ENCODE data around the gene PSMC1. TPM values are rescaled to one million over a fixed set of nuclear protein-coding genes. Genes with fewer than 3 reads are reported as not detected.
"Not testable (repeated sequence)": the region's sequence is repeated elsewhere in the genome, so short reads cannot be mapped to it uniquely, and the experiment has no call there.

PSMC1 gene
- total RNA-seq: 125 TPM
- long read RNA-seq, full-length matches to known transcripts: 82 of 91 reads
- long read RNA-seq, partial matches to known transcripts: 7 of 91 reads
- long read RNA-seq, other reads (novel, unspliced or antisense): 2 of 91 reads

- intact Hi-C loops (cut with DNase I): loop anchor here (10.0 kb wide), 1 partner anchor 302 kb away; the partner anchor contains the start of genes EFCAB11 and TDP1
- peak; percentile 98 for ATAC-seq
- peak; percentile 94 for DNase-seq (ENCODE audit: missing footprints)
Measured at GRCh38 chr14:90256354-90257131, at the start of gene PSMC1. PSMC1 (plus strand) TSS chr14:90256553; CDS start chr14:90256598, 45 bp downstream.

DNA sequence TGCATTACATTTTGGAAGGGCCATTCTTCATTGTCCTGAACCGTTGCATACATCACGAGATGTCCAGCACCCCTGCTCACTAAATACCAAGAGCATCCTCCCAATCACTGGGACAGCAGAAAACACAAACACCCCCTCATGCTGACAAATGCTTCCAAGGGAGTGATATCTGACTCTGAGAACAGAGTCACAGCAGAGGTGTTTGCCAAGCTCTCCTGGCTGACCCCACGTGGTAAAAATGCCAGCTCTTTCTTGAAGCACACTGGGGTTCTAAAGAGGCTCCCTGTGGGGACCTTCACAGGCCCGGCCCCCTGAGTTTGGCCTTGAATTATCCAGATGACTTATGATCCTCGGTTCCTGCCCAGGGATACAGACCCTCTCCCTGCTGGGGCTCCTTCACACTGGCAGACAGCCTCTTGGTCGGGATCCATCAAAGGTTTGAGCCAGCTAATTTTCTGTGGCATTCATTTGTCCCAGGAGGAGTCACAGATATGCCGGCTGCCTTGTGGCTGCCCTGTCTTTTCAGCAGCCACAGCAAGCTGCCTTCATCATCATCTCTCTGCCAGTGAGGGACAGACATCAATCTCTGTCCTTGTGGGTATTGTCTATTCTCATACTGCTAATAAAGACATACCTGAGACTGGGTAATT is 43.1 kb upstream of the PSMC1 start:
- intact Hi-C loops (cut with DNase I): no loop called here
- ATAC-seq: peak; percentile 80
- DNase-seq (ENCODE audit: missing footprints): no peak

GRCh38 chr14:90228478-90228877 is 27.9 kb upstream of the PSMC1 start:
- intact Hi-C loops (cut with DNase I): no loop called here
- ATAC-seq (no peak), DNase-seq (ENCODE audit: missing footprints) (no peak)

DNA sequence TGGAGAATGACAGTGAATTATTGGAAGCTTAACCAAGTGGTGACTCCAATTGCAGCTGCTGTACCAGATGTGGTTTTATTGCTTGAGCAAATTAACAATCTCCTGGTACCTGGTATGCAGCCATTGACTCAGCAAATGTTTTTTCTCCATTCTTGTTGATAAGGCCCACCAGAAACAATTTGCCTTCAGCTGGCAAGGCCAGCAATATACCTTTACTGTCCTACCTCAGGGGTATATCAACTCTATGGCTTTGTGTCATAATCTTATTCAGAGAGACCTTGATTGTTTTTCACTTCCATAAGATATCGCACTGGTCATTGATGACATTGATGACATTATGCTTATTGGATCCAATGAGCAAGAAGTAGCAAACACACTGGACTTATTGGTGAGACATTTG is 26.4 kb upstream of the PSMC1 start:
- intact Hi-C loops (cut with DNase I); ATAC-seq; DNase-seq (ENCODE audit: missing footprints): not testable (repeated sequence)

DNA sequence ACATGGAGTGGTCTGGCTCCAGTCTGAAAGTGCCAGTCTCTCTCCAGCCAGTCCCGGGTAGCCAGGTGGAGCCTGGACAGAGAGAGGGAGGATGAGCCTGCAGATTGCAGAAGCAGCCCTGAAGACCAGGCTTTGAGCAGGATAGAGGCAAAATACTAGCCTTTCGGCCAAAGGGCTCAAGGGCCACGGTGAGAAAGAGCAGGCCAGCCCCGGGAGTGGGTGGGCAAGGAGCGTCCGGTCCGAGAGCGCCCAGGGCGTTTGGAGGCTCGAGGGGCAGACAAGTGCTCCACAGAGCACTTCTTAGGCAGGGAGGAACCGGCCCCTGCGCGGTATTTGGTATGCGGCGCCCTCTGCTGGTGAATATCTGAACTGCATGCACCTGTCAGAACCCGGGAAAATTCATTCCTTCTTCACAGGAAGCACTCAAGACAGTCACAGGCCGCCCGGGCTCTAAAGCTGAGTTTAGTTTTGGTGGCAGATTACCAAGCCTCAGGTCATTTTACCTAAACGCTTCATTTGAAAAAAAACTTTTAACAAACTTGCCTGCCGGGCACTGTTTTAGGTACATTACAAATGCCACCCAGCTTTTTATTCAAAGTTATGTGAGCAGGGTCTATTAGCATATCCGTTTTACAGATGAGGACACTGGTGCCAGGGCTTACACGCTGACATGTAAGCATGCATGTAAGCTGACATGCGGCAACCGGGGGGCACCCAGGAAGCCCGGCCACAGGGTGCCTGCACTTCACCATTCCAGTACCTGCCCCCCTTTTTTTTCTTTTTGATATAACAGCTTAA is 21.0 kb upstream of the PSMC1 start:
- ATAC-seq: peak; percentile 84
- peak; percentile 87 for DNase-seq (ENCODE audit: missing footprints)
- intact Hi-C loops (cut with DNase I): loop anchor here (1.0 to 2.0 kb wide), 2 partner anchors 175 to 262 kb away; partner anchors contain the start of gene KCNK13

GRCh38 chr14:90239139-90239538 is 17.2 kb upstream of the PSMC1 start:
- DNase-seq (ENCODE audit: missing footprints) (no peak), ATAC-seq (no peak)
- intact Hi-C loops (cut with DNase I): no loop called here

- ATAC-seq: no peak
- DNase-seq (ENCODE audit: missing footprints): no peak
- intact Hi-C loops (cut with DNase I): no loop called here
Measured at GRCh38 chr14:90242444-90242843, 13.9 kb upstream of the PSMC1 start.

- DNase-seq (ENCODE audit: missing footprints) (no peak), ATAC-seq (no peak)
- intact Hi-C loops (cut with DNase I): no loop called here
Measured at GRCh38 chr14:90246936-90247335, 9.4 kb upstream of the PSMC1 start.

DNA sequence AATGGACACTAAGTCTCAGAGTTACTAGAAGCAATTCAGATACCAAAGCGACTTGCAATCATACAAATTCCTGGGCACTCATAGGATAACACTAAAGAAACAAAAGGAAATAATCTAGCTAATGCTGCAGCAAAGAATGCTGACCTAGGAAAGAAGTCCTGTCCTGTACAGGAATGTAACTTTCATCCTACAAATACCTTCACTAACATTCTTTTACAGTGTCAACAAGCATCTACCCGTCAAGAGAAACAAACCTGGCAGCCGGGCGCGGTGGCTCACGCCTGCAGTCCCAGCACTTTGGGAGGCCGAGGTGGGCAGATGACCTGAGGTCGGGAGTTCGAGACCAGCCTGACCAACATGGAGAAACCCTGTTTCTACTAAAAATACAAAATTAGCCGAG is 8.9 kb upstream of the PSMC1 start:
- ATAC-seq; intact Hi-C loops (cut with DNase I); DNase-seq (ENCODE audit: missing footprints): not testable (repeated sequence)

DNA sequence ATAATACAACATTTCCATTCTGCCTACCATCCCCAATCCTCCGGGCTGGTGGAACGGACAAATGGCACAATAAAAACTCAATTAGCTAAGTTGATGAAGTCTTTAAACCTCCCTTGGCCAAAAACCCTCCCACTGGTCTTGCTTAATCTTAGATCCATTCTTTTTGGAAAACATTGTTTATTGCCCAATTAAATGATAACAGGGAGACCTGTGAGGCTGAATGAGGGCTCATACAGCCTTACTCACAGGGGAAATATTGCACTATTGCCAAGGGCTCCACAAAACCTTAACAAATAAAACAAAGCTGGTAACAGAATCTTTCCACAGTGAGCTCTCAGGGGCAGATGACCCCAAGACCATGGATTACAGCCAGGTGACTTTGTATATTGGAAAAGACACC is 7.8 kb upstream of the PSMC1 start:
- no peak for DNase-seq (ENCODE audit: missing footprints)
- ATAC-seq: no peak
- intact Hi-C loops (cut with DNase I): no loop called here

DNA sequence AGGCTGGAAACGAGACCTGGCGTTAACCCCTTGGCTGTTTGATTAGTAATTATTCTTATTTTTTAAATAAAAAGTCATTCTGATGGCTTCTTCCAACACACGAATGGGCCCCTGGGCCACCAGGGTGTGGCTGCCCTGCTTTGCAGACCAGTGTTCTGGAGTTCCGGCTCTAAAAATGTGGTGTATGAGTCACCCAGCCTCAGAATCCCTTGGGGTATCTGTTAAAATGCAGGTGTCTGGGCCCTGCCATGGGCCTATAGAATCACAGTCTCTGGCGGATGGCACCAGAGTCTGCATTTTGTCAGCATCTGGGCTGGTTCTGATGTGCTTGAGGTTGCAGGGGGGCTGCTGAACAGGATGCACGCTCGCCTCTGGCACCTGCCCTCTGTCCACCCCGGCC is 2.5 kb upstream of the PSMC1 start:
- DNase-seq (ENCODE audit: missing footprints) (no peak), ATAC-seq (no peak)
- intact Hi-C loops (cut with DNase I): loop anchor here (10.0 kb wide), 1 partner anchor 299 kb away; the partner anchor contains the start of genes EFCAB11 and TDP1

- ATAC-seq (no peak), DNase-seq (ENCODE audit: missing footprints) (no peak)
- intact Hi-C loops (cut with DNase I): loop anchor here (10.0 kb wide), 1 partner anchor 301 kb away; the partner anchor contains the start of genes EFCAB11 and TDP1
Measured at GRCh38 chr14:90255871-90256270, 482 bp upstream of the PSMC1 start.

DNA sequence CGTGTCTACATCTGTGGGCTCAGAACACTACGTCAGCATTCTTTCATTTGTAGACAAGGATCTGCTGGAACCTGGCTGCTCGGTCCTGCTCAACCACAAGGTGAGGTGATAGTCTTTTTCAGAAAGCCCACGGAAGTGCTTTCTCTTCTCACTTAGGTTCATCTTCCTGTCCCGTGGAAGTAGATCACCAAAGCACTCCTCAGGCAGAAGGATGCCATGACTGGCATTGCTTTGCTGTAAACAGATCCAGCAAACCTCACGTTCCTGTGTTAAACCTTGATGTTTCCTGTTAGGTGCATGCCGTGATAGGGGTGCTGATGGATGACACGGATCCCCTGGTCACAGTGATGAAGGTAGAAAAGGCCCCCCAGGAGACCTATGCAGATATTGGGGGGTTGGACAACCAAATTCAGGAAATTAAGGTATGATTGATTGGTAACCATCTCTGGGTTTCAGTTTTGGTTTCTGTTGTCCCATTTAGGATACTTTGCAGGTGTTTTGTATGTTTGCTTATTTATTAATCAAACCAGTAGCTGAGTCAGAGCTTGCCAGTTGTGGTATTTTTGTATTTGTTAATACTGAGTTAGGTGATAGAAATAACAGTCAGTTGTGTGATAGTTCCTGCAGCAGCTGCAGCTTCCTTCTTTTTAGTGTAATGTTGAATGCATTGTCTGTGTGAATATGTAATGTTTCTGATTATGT is 7.5 kb downstream of the PSMC1 start:
- ATAC-seq (no peak), DNase-seq (ENCODE audit: missing footprints) (no peak)
- intact Hi-C loops (cut with DNase I): no loop called here

DNA sequence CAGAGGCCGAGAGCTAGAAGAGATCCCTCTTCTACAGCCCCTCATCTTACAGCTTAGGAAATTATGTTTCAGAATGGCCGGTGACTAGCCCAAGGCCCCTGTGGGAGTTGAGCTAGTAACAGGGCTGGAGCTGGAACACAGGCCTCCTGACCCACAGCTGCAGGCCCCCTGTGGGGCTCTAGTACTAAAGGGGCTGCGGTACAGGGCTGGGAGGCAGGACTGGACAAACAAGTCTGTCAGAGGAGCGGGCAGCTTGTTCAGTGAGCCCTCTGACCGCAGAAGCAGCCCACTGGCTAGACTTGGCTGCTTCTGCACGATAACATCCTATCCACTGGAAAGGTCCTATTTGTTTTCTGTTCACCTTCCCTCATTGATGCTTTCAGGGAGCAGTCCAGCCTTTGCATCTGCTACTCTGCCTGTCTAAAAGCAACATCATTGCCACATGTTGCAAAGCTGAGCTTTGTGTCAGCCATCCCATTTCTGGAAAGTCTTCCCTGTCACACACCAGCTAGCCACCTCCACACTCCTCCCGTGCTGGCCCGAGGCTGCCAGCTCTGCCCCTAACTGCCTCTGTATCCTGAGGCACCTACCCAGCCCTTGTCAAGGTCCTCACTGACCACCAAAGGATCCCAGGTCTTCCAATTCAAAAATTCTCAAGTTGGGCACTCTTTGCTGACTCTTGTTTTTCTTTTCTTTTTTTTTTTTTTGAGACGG is 10.2 kb downstream of the PSMC1 start:
- DNase-seq (ENCODE audit: missing footprints) (no peak), ATAC-seq (peak; percentile 40)
- intact Hi-C loops (cut with DNase I): no loop called here

GRCh38 chr14:90268420-90268819 is 12.1 kb downstream of the PSMC1 start:
- intact Hi-C loops (cut with DNase I): no loop called here
- ATAC-seq (no peak), DNase-seq (ENCODE audit: missing footprints) (no peak)

GRCh38 chr14:90272523-90272922 is 16.2 kb downstream of the PSMC1 start:
- ATAC-seq: no peak
- intact Hi-C loops (cut with DNase I): no loop called here
- DNase-seq (ENCODE audit: missing footprints): no peak

- DNase-seq (ENCODE audit: missing footprints) (no peak), ATAC-seq (no peak)
- intact Hi-C loops (cut with DNase I): no loop called here
Measured at GRCh38 chr14:90273532-90273931, 17.2 kb downstream of the PSMC1 start.

GRCh38 chr14:90274019-90274418 is 17.7 kb downstream of the PSMC1 start:
- intact Hi-C loops (cut with DNase I): no loop called here
- DNase-seq (ENCODE audit: missing footprints) (no peak), ATAC-seq (peak; percentile 14)
